AG10803 (cell line): ENCODE data around the gene EIF4EBP2.

ENCODE experiments used
- DNase-seq: peaks from one replicate; pipeline ENCODE4 v3.0.0; 2010; ENCODE audit warnings: low read depth
- H3K4me3 ChIP-seq: 2 replicates; pipeline ENCODE4 v1.5.1; 2011; ENCODE audit warnings: mild to moderate bottlenecking, low read length, control low read depth
- CTCF ChIP-seq: conservative IDR thresholded peaks from 2 replicates; pipeline ENCODE4 v1.5.1; 2011; ENCODE audit warnings: mild to moderate bottlenecking, low read length, control low read depth, inconsistent platforms

EIF4EBP2 gene

GRCh38 chr10:70360215-70360614, 43.7 kb upstream of the EIF4EBP2 start:
- no peak for TF ChIP-seq CTCF
- H3K4me3 ChIP-seq, result no peak overlapping the region
- DNase-seq, result no peak

GRCh38 chr10:70362328-70362727, 41.6 kb upstream of the EIF4EBP2 start:
- no peak for TF ChIP-seq CTCF
- no peak for DNase-seq
- H3K4me3 ChIP-seq, result no peak overlapping the region

GRCh38 chr10:70363292-70363691, 40.7 kb upstream of the EIF4EBP2 start:
- no peak for TF ChIP-seq CTCF
- no peak for DNase-seq
- no peak overlapping the region for H3K4me3 ChIP-seq

- peak; percentile 99 for DNase-seq
- H3K4me3 ChIP-seq, result peak overlapping the region; percentile 30
- peak; percentile 91 for TF ChIP-seq CTCF
These were observed 39.8 kb upstream of the EIF4EBP2 start for GRCh38 chr10:70363971-70364771.

- no peak overlapping the region for H3K4me3 ChIP-seq
- TF ChIP-seq CTCF, result no peak
- no peak for DNase-seq
These were observed 39.2 kb upstream of the EIF4EBP2 start for GRCh38 chr10:70364772-70365091.

GRCh38 chr10:70367195-70367796, 36.6 kb upstream of the EIF4EBP2 start:
- DNase-seq, result peak; percentile 48
- no peak overlapping the region for H3K4me3 ChIP-seq
- TF ChIP-seq CTCF, result no peak
